K562 (cell line): ENCODE data around the gene PNKD. TPM values are rescaled to one million over a fixed set of nuclear protein-coding genes. Genes with fewer than 3 reads are reported as not detected.
A peak's percentile ranks its signal among the peaks of the same experiment; 100 is the strongest.

Experiments used
- BRF1 ChIP-seq: IDR thresholded peaks from 3 replicates; pipeline ENCODE4 v1.6.1; 2011; ENCODE audit warnings: borderline replicate concordance, mild to moderate bottlenecking; ENCODE audit not compliant: insufficient read length; ENCODE audit errors: extremely low read depth
- CBX5 ChIP-seq: IDR thresholded peaks from 2 replicates; pipeline ENCODE4 v1.6.1; 2014; ENCODE audit warnings: low read depth, borderline replicate concordance
- EZH2 ChIP-seq: IDR thresholded peaks from 2 replicates; pipeline ENCODE4 v1.6.1; 2012; ENCODE audit warnings: low read depth, mild to moderate bottlenecking, inconsistent platforms, low read length, borderline replicate concordance
- MYC ChIP-seq, 2 experiments: fragments of 250-450 bp in 1 of 2; sonication (Bioruptor Pico) in 1 of 2; IDR thresholded peaks; 2 replicates each; pipeline versions ENCODE4 v1.5.1 to v1.6.1; 2012 to 2021; ENCODE audit warnings: low read depth in 2 of 2, borderline replicate concordance in 1 of 2, improper control_type of control experiment in 1 of 2, low read length in 1 of 2, mild to moderate bottlenecking in 1 of 2, moderate library complexity in 1 of 2
- NR2F6 ChIP-seq: fragments of 450-650 bp; formaldehyde crosslinking; IDR thresholded peaks from 2 replicates; pipeline ENCODE4 v1.4.0; 2020; ENCODE audit warnings: mild to moderate bottlenecking
- PHF20 ChIP-seq: fragments of 450-650 bp; IDR thresholded peaks from 2 replicates; pipeline ENCODE4 v1.6.1; 2018; ENCODE audit not compliant: partially characterized antibody
- POLR2AphosphoS5 ChIP-seq: IDR thresholded peaks from 2 replicates; pipeline ENCODE4 v1.6.1; 2011; ENCODE audit warnings: mild to moderate bottlenecking, low read depth, low read length, moderate library complexity; ENCODE audit not compliant: control insufficient read depth, insufficient read depth
- RNF219 ChIP-seq: fragments of 250-450 bp; sonication (Bioruptor Pico); IDR thresholded peaks from 2 replicates; pipeline ENCODE4 v1.5.0; 2022; ENCODE audit warnings: mild to moderate bottlenecking
- SMAD3 ChIP-seq: fragments of 450-650 bp; formaldehyde crosslinking; conservative IDR thresholded peaks from 2 replicates; pipeline ENCODE4 v1.4.0; 2020; ENCODE audit warnings: mild to moderate bottlenecking
- TBP ChIP-seq: optimal IDR thresholded peaks from 2 replicates; pipeline ENCODE3; 2011; ENCODE audit warnings: low read depth, low read length, improper control_type of control experiment
- TCF7L2 ChIP-seq: fragments of 150-350 bp; IDR thresholded peaks from 2 replicates; pipeline ENCODE4 v1.6.1; 2016; ENCODE audit warnings: low read depth, mild to moderate bottlenecking, low read length, moderate library complexity
- polyA plus RNA-seq, 8 experiments: library from polyadenylated mRNA; depleted of rRNA in 4 of 8; stranded (reverse) in 5 of 8; unstranded in 3 of 8; fragments of >200 nt; fragmentation: Nextera tagmentation in 2 of 8; fragmentation: Illumina TruSeq in 1 of 8; extraction: Ambion mirVana in 2 of 8; extraction: Trizol in 1 of 8; gene quantifications; 2 replicates each; pipeline versions ENCODE4 v1.2.1 to v1.2.3, GENCODE V29; 2011 to 2014; ENCODE audit warnings: inconsistent platforms in 1 of 8, missing spikeins in 1 of 8
- total RNA-seq, 7 experiments: library from RNA; depleted of rRNA in 6 of 7; stranded (reverse); fragments of >200 nt in 6 of 7; fragmentation: Illumina TruSeq in 2 of 7; extraction: Trizol in 2 of 7; gene quantifications; 2 replicates each; pipeline versions ENCODE4 v1.2.1 to v1.2.3, GENCODE V29; 2011 to 2021; ENCODE audit warnings: low replicate concordance in 1 of 7
- TF ChIP-seq, protein P1 (sequence below): fragments of 200-800 bp; sonication (Bioruptor generic); IDR thresholded peaks from 2 replicates; pipeline ENCODE4 v1.6.1; 2016; ENCODE audit warnings: missing genetic modification characterization, missing compliant biosample characterization
- TF ChIP-seq, protein P2 (sequence below), 2 experiments: IDR thresholded peaks; 2 replicates each; pipeline ENCODE4 v1.6.1; 2011; ENCODE audit warnings: borderline replicate concordance in 1 of 2, control low read depth in 1 of 2, low read depth in 1 of 2, low read length in 1 of 2, mild to moderate bottlenecking in 1 of 2, mixed read lengths in 1 of 2, moderate library complexity in 1 of 2; ENCODE audit not compliant: insufficient read depth in 1 of 2, insufficient read length in 1 of 2, poor library complexity in 1 of 2, severe bottlenecking in 1 of 2; ENCODE audit errors: extremely low read depth in 1 of 2
- TF ChIP-seq, protein P3 (sequence below), 3 experiments: fragments of 200-800 bp in 1 of 3; sonication (Bioruptor generic) in 1 of 3; sonication (generic) in 1 of 3; formaldehyde crosslinking in 1 of 3; IDR thresholded peaks; 2 replicates each; pipeline versions ENCODE4 v1.6.1 to v1.8.0; 2016 to 2022; ENCODE audit warnings: mild to moderate bottlenecking in 2 of 3, missing compliant biosample characterization in 2 of 3, missing genetic modification characterization in 2 of 3, missing genetic modification reagents in 1 of 3
- TF ChIP-seq, protein P4 (sequence below): fragments of 450-650 bp; formaldehyde crosslinking; IDR thresholded peaks from 2 replicates; pipeline ENCODE4 v1.4.0; 2022; ENCODE audit warnings: missing genetic modification characterization

PNKD gene
- total and polyA plus RNA-seq, 9 of the 15 experiments (the other 6 are each of a cell fraction or from before 2014, with no cell fraction given) = 26.0 to 105 (median 60.1) TPM

- TF ChIP-seq BRF1 (no peak), RNF219 (CRISPR knock-in tag) (no peak), CBX5 (no peak), MYC (IDR thresholded peaks at IDR 0.05; ENCODE audit: low read depth, low read length) (peak; percentile 44; the same call in 1 of the 2 replicates), MYC (CRISPR knock-in tag; IDR thresholded peaks at IDR 0.05; ENCODE audit: borderline replicate concordance, low read depth) (no peak), TCF7L2 (no peak), NR2F6 (CRISPR knock-in tag) (no peak), TBP (peak; percentile 74), PHF20 (no peak), EZH2 (no peak), SMAD3 (CRISPR knock-in tag) (no peak), POLR2AphosphoS5 (peak; percentile 40; the same call in 1 of the 2 replicates)
- TF ChIP-seq, protein P1, sequence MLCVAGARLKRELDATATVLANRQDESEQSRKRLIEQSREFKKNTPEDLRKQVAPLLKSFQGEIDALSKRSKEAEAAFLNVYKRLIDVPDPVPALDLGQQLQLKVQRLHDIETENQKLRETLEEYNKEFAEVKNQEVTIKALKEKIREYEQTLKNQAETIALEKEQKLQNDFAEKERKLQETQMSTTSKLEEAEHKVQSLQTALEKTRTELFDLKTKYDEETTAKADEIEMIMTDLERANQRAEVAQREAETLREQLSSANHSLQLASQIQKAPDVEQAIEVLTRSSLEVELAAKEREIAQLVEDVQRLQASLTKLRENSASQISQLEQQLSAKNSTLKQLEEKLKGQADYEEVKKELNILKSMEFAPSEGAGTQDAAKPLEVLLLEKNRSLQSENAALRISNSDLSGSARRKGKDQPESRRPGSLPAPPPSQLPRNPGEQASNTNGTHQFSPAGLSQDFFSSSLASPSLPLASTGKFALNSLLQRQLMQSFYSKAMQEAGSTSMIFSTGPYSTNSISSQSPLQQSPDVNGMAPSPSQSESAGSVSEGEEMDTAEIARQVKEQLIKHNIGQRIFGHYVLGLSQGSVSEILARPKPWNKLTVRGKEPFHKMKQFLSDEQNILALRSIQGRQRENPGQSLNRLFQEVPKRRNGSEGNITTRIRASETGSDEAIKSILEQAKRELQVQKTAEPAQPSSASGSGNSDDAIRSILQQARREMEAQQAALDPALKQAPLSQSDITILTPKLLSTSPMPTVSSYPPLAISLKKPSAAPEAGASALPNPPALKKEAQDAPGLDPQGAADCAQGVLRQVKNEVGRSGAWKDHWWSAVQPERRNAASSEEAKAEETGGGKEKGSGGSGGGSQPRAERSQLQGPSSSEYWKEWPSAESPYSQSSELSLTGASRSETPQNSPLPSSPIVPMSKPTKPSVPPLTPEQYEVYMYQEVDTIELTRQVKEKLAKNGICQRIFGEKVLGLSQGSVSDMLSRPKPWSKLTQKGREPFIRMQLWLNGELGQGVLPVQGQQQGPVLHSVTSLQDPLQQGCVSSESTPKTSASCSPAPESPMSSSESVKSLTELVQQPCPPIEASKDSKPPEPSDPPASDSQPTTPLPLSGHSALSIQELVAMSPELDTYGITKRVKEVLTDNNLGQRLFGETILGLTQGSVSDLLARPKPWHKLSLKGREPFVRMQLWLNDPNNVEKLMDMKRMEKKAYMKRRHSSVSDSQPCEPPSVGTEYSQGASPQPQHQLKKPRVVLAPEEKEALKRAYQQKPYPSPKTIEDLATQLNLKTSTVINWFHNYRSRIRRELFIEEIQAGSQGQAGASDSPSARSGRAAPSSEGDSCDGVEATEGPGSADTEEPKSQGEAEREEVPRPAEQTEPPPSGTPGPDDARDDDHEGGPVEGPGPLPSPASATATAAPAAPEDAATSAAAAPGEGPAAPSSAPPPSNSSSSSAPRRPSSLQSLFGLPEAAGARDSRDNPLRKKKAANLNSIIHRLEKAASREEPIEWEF = no peak
- TF ChIP-seq, protein P2, sequence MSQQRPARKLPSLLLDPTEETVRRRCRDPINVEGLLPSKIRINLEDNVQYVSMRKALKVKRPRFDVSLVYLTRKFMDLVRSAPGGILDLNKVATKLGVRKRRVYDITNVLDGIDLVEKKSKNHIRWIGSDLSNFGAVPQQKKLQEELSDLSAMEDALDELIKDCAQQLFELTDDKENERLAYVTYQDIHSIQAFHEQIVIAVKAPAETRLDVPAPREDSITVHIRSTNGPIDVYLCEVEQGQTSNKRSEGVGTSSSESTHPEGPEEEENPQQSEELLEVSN (IDR thresholded peaks at IDR 0.05; ENCODE audit: borderline replicate concordance in 1 of 2, extremely low read depth in 1 of 2, insufficient read depth in 1 of 2, insufficient read length in 1 of 2, low read depth in 1 of 2, low read length in 1 of 2, poor library complexity in 1 of 2, severe bottlenecking in 1 of 2) = no peak
- TF ChIP-seq, protein P3, sequence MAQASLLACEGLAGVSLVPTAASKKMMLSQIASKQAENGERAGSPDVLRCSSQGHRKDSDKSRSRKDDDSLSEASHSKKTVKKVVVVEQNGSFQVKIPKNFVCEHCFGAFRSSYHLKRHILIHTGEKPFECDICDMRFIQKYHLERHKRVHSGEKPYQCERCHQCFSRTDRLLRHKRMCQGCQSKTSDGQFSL (CRISPR knock-in tag; IDR thresholded peaks at IDR 0.05) = no peak
- TF ChIP-seq, protein P3 (tag; IDR thresholded peaks at IDR 0.05) = no peak
- TF ChIP-seq, protein P4, sequence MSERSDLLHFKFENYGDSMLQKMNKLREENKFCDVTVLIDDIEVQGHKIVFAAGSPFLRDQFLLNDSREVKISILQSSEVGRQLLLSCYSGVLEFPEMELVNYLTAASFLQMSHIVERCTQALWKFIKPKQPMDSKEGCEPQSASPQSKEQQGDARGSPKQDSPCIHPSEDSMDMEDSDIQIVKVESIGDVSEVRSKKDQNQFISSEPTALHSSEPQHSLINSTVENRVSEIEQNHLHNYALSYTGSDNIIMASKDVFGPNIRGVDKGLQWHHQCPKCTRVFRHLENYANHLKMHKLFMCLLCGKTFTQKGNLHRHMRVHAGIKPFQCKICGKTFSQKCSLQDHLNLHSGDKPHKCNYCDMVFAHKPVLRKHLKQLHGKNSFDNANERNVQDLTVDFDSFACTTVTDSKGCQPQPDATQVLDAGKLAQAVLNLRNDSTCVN = no peak
These were observed 123.5 kb downstream of the PNKD start (continued) for GRCh38 chr2:218393750-218394290.
